ENCODE results near the gene OR52J3. TPM values are rescaled to one million over a fixed set of nuclear protein-coding genes. Genes with fewer than 3 reads are reported as not detected.

Gene OR52J3
- total and polyA plus RNA-seq, 8 donors, result not detected

DNA sequence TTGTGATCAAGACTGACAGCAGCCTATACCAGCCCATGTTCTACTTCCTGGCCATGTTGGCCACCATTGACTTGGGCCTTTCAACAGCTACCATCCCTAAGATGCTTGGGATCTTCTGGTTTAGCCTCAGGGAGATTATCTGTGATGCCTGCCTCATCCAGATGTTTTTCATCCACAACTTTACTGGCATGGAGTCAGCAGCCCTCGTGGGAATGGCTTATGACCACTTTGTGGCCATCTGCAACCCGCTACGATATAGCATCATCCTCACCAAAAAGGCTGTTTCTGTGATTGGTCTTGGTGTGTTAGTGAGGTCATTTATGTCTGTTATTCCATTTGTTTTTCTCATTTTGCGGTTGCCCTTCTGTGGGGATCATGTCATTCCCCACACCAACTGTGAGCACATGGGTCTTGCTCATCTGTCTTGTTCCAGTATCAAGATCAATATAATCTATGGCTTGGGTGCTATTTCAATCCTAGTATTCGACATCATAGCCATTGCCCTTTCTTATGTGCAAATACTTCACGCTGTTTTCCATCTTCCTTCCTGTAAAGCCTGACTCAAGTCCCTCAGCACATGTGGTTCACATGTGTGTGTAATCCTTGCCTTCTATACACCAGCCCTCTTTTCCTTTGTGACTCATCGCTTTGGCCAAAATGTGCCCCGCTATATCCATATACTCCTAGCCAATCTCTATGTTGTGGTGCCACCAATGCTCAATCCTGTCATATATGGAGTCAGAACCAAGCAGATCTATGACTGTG lies 46.7 kb downstream of the OR52J3 start:
- Histone ChIP-seq H3K27ac (no peak overlapping the region), H3K4me1 (no peaks in the 10 kb centered on the region), H3K27me3 (no peaks in the 10 kb centered on the region), H3K9me3 (no peaks in the 10 kb centered on the region), H3K4me3 (no peak overlapping the region), H3K36me3 (no peaks in the 10 kb centered on the region)
- no peak for DNase-seq
- WGBS, 5 donors, result 82 to 85% (median 83%) methylated on average over 8 of the region's 8 CpGs
- TF ChIP-seq, protein P1, sequence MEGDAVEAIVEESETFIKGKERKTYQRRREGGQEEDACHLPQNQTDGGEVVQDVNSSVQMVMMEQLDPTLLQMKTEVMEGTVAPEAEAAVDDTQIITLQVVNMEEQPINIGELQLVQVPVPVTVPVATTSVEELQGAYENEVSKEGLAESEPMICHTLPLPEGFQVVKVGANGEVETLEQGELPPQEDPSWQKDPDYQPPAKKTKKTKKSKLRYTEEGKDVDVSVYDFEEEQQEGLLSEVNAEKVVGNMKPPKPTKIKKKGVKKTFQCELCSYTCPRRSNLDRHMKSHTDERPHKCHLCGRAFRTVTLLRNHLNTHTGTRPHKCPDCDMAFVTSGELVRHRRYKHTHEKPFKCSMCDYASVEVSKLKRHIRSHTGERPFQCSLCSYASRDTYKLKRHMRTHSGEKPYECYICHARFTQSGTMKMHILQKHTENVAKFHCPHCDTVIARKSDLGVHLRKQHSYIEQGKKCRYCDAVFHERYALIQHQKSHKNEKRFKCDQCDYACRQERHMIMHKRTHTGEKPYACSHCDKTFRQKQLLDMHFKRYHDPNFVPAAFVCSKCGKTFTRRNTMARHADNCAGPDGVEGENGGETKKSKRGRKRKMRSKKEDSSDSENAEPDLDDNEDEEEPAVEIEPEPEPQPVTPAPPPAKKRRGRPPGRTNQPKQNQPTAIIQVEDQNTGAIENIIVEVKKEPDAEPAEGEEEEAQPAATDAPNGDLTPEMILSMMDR (IDR thresholded peaks at IDR 0.05), result no peak
- TF ChIP-seq EP300 (IDR thresholded peaks at IDR 0.05) (no peak), POLR2AphosphoS5 (IDR thresholded peaks at IDR 0.05) (no peak), POLR2A (IDR thresholded peaks at IDR 0.05) (no peak)
- intact Hi-C loops (cut with DNase I; ENCODE audit: low total_unique reads), result no loop called here

DNA sequence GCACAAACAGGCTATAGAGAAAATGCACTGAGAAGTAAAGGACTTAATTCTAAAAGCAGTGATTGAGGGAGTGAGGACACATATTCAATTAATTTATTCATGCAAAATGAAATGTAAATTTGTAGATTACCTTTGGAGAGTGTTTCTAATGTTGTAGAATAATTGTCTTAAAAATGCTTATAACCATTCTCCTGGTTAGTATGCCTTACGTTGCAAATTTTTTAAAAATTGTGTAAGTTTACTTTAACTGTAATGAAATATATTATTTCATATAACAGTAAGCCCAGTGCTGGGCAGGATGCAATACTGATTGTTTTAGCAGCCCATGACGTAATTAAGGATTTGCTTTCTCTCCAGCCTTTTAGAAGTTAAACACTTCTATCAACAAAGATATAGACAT lies 49.7 kb downstream of the OR52J3 start:
- 66 to 74% (median 71%) methylated on average over 2 of the region's 2 CpGs for WGBS, 5 donors
- H3K9me3 ChIP-seq, result no peaks in the 10 kb centered on the region
- H3K36me3 ChIP-seq, result no peaks in the 10 kb centered on the region
- H3K27ac ChIP-seq, result no peak overlapping the region
- H3K4me3 ChIP-seq, result no peak overlapping the region
- TF ChIP-seq, protein P1 (IDR thresholded peaks at IDR 0.05), result no peak
- TF ChIP-seq POLR2A (IDR thresholded peaks at IDR 0.05) (no peak), POLR2AphosphoS5 (IDR thresholded peaks at IDR 0.05) (no peak)
- H3K27me3 ChIP-seq, result no peaks in the 10 kb centered on the region
- no peaks in the 10 kb centered on the region for H3K4me1 ChIP-seq
- intact Hi-C loops (cut with DNase I; ENCODE audit: low total_unique reads), result no loop called here
- DNase-seq, result no peak

Other genes starting within 250 kb of the OR52J3 start
- not detected for gene OR52R1, start 242.1 kb upstream of the OR52J3 start, total RNA-seq
- not detected for gene OR52R1, start 242.1 kb upstream of the OR52J3 start, polyA plus RNA-seq
- not detected for gene OR51F2, start 225.2 kb upstream of the OR52J3 start, total RNA-seq
- not detected for gene OR51F2, start 225.2 kb upstream of the OR52J3 start, polyA plus RNA-seq
- gene OR51S1, start 197.3 kb upstream of the OR52J3 start, total RNA-seq, result not detected
- gene OR51S1, start 197.3 kb upstream of the OR52J3 start, polyA plus RNA-seq, result not detected
- gene OR51T1, start 164.6 kb upstream of the OR52J3 start, total RNA-seq, result not detected
- not detected for gene OR51T1, start 164.6 kb upstream of the OR52J3 start, polyA plus RNA-seq
- not detected for gene OR51A7, start 142.7 kb upstream of the OR52J3 start, total RNA-seq
- gene OR51A7, start 142.7 kb upstream of the OR52J3 start, polyA plus RNA-seq, result not detected
- not detected for gene OR51G2, start 127.2 kb upstream of the OR52J3 start, total RNA-seq
- not detected for gene OR51G2, start 127.2 kb upstream of the OR52J3 start, polyA plus RNA-seq
- gene OR51G1, start 122.2 kb upstream of the OR52J3 start, total RNA-seq, result not detected
- gene OR51G1, start 122.2 kb upstream of the OR52J3 start, polyA plus RNA-seq, result not detected
- gene OR51A4, start 98.9 kb upstream of the OR52J3 start, total RNA-seq, result not detected
- gene OR51A4, start 98.9 kb upstream of the OR52J3 start, polyA plus RNA-seq, result not detected
- gene OR51A2, start 90.8 kb upstream of the OR52J3 start, total RNA-seq, result not detected
- gene OR51A2, start 90.8 kb upstream of the OR52J3 start, polyA plus RNA-seq, result not detected
- gene OR51L1, start 51.7 kb upstream of the OR52J3 start, total RNA-seq, result not detected
- gene OR51L1, start 51.7 kb upstream of the OR52J3 start, polyA plus RNA-seq, result not detected
- gene OR52E2, start 13.1 kb downstream of the OR52J3 start, total RNA-seq, result not detected
- gene OR52E2, start 13.1 kb downstream of the OR52J3 start, polyA plus RNA-seq, result not detected
- 1 to 10 TPM in 1 of 5 donors, not detected in 4; 2.6 TPM for gene OR52E1, start 23.0 kb downstream of the OR52J3 start, total RNA-seq
- gene OR52E1, start 23.0 kb downstream of the OR52J3 start, polyA plus RNA-seq, result not detected
- under 1 TPM in 1 of 5 donors, not detected in 4; 0.18 TPM for gene OR52A5, start 91.8 kb downstream of the OR52J3 start, total RNA-seq
- gene OR52A5, start 91.8 kb downstream of the OR52J3 start, polyA plus RNA-seq, result not detected
- not detected for gene OR52A1, start 108.2 kb downstream of the OR52J3 start, total RNA-seq
- not detected for gene OR52A1, start 108.2 kb downstream of the OR52J3 start, polyA plus RNA-seq
- not detected for gene OR51V1, start 154.2 kb downstream of the OR52J3 start, total RNA-seq
- not detected for gene OR51V1, start 154.2 kb downstream of the OR52J3 start, polyA plus RNA-seq
- gene HBB, start 180.5 kb downstream of the OR52J3 start, total RNA-seq, result 1,000 to 10,000 TPM in 1 of 5 donors, 100 to 1,000 TPM in 1, 10 to 100 TPM in 1, 1 to 10 TPM in 2; 2.9 to 1,619 (median 29.5) TPM
- 10 to 100 TPM in 2 of 3 donors, 1 to 10 TPM in 1; 3.1 to 15.1 (median 13.0) TPM for gene HBB, start 180.5 kb downstream of the OR52J3 start, polyA plus RNA-seq
- 1 to 10 TPM in 1 of 5 donors, not detected in 4; 4.8 TPM for gene HBD, start 188.0 kb downstream of the OR52J3 start, total RNA-seq
- under 1 TPM in 1 of 3 donors, not detected in 2; 0.20 TPM for gene HBD, start 188.0 kb downstream of the OR52J3 start, polyA plus RNA-seq
- gene HBG1, start 203.3 kb downstream of the OR52J3 start, total RNA-seq, result 1 to 10 TPM in 1 of 5 donors, not detected in 4; 6.2 TPM
- gene HBG1, start 203.3 kb downstream of the OR52J3 start, polyA plus RNA-seq, result not detected
- gene HBG2, start 208.3 kb downstream of the OR52J3 start, total RNA-seq, result 1,000 to 10,000 TPM in 1 of 5 donors, not detected in 4; 1,854 TPM
- gene HBG2, start 208.3 kb downstream of the OR52J3 start, polyA plus RNA-seq, result under 1 TPM in 1 of 3 donors, not detected in 2; 0.75 TPM
- 1 to 10 TPM in 1 of 5 donors, not detected in 4; 1.3 TPM for gene HBE1, start 223.4 kb downstream of the OR52J3 start, total RNA-seq
- gene HBE1, start 223.4 kb downstream of the OR52J3 start, polyA plus RNA-seq, result not detected